Erythroblast (primary cell): ENCODE measurements around the gene ZNF688.

ENCODE experiments used
- GATA1 ChIP-seq: IDR thresholded peaks from 2 replicates; pipeline ENCODE4 v1.6.1; 2011; ENCODE audit warnings: low read depth, mild to moderate bottlenecking, control low read depth, low read length, moderate library complexity
- POLR2A ChIP-seq: IDR thresholded peaks from 2 replicates; pipeline ENCODE4 v1.6.1; 2011; ENCODE audit warnings: mild to moderate bottlenecking, low read length

DNA sequence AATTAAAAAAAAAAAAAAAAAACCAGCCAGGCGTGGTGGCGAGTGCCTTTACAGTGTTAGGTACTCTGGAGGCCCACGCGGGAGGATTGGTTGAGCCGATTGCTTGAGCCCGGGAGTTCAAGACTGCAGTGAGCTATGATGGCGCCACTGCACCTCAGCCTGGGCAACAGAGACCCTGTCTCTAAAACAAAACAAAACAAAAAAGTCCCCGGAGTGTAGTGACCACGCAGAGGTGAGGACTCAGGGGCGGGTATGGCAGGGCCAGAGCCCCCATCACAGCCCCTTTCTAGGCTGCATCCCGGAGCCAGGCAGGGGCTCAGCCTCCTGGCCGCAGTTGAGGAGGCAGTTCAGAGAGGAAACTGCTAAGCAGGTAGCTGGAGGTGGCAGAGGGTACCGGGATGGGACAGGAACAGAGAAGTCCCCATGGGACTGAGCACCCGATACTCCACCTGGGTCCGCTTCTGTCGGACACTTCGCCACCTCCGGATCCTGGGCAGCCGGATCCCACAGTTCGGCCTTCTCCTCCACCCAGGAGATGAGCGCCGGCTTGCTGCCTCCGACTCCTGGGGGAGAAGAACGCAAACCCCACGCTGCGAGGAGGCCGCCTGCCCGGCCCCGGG is 37.7 kb downstream of the ZNF688 start:
- TF ChIP-seq POLR2A (no peak), GATA1 (no peak)
